Measurements from ENCODE around the gene SIRPA.

GRCh38 chr20:1959156-1959555 lies 63.9 kb downstream of the SIRPA start:
- TF ChIP-seq CTCF (IDR thresholded peaks at IDR 0.05; ENCODE audit: insufficient read depth, low read depth, low read length): no peak
- no peak for TF ChIP-seq EZH2 (IDR thresholded peaks at IDR 0.05; ENCODE audit: insufficient read depth, low read length)
